ENCODE results near the gene ABHD12B. TPM values are rescaled to one million over a fixed set of nuclear protein-coding genes. Genes with fewer than 3 reads are reported as not detected.

Gene ABHD12B
- total and polyA plus RNA-seq, 2 donors (not counting 3 experiments of a cell fraction or from before 2014, with no cell fraction given), result not detected

DNA sequence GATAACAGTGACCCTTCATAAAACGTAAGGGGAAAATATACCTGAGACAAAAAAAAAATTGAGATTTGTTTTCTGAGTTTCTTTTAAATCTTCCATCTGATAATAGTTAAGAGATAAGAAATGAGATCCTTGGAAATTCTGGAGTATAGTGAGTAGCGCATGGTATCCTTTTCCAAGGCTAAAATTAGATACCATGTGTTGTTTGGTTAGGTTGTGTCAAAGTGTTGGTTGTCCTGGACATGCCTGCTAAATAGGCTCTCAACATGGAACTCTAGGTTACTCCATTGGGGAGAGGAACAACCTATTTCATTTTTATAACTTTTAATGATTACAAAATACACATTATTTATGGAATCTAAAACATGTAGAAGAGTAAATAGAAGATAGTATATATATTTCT, 57.7 kb downstream of the ABHD12B start:
- H3K4me2 ChIP-seq (ENCODE audit: insufficient read depth, low read length), result no peak overlapping the region
- DNase-seq (ENCODE audit: low read depth, low spot score) (no peak), FAIRE-seq (no peak)
- H3K4me1 ChIP-seq (ENCODE audit: control insufficient read depth, extremely low read depth, insufficient read depth, low read length), result no peaks in the 10 kb centered on the region
- H3K9me3 ChIP-seq (replicated peaks; ENCODE audit: control insufficient read depth, insufficient read depth, low read length), result no peaks in the 10 kb centered on the region
- no peak overlapping the region for H3K27ac ChIP-seq (ENCODE audit: insufficient read depth, low read depth, low read length)
- dilution Hi-C loops (cut with MboI; ENCODE audit: extremely low pct_ligation_motif_present, low sequenced_read_pairs) (no loop called here), intact Hi-C loops (cut with micrococcal nuclease) (no loop called here)
- no peak overlapping the region for H3K9ac ChIP-seq (replicated peaks; ENCODE audit: extremely low read depth, insufficient read depth, low read length)
- H3K79me2 ChIP-seq (ENCODE audit: control insufficient read depth, insufficient read depth, low read length), result no peaks in the 10 kb centered on the region
- H4K20me1 ChIP-seq (replicated peaks; ENCODE audit: control insufficient read depth, extremely low read depth, insufficient read depth, low read length), result no peaks in the 10 kb centered on the region
- no peak overlapping the region for H2AFZ ChIP-seq (ENCODE audit: low read depth, low read length)
- ChIA-PET CTCF (no interaction called here), POLR2A (no interaction called here)
- H3K9me1 ChIP-seq (replicated peaks; ENCODE audit: control insufficient read depth, extremely low read depth, insufficient read depth, low read length), result no peaks in the 10 kb centered on the region
- no peaks in the 10 kb centered on the region for H3K27me3 ChIP-seq (ENCODE audit: control insufficient read depth in 2 of 2, insufficient read depth in 2 of 2, low read length in 2 of 2)
- peaks cover 0 to 4% of the 10 kb centered on the region in 2 experiments for H3K36me3 ChIP-seq (ENCODE audit: control insufficient read depth in 2 of 2, extremely low read depth in 1 of 2, insufficient read depth in 2 of 2, low read length in 2 of 2)
- no TSS peak for BruUV-seq (replicated peaks)
- no peak for TF ChIP-seq GATA2 (IDR thresholded peaks at IDR 0.05; ENCODE audit: insufficient read depth, insufficient read length, low read depth, low read length)
- no peak for TF ChIP-seq EZH2 (IDR thresholded peaks at IDR 0.05; ENCODE audit: borderline replicate concordance, low read depth, low read length, severe bottlenecking)
- TF ChIP-seq, protein P1, sequence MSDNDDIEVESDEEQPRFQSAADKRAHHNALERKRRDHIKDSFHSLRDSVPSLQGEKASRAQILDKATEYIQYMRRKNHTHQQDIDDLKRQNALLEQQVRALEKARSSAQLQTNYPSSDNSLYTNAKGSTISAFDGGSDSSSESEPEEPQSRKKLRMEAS (IDR thresholded peaks at IDR 0.05; ENCODE audit: insufficient read depth, insufficient read length), result no peak
- no peak for TF ChIP-seq MYC (IDR thresholded peaks at IDR 0.05; ENCODE audit: low read depth, low read length)
- no peak for TF ChIP-seq FOS (IDR thresholded peaks at IDR 0.05; ENCODE audit: borderline replicate concordance, insufficient read depth, low read length)
- no peak for TF ChIP-seq JUN (IDR thresholded peaks at IDR 0.05; ENCODE audit: borderline replicate concordance, insufficient read depth, insufficient read length, low read depth)
- TF ChIP-seq POLR2AphosphoS5 (IDR thresholded peaks at IDR 0.05; ENCODE audit: insufficient read depth, low read depth, low read length), result no peak
- TF ChIP-seq, protein P2, sequence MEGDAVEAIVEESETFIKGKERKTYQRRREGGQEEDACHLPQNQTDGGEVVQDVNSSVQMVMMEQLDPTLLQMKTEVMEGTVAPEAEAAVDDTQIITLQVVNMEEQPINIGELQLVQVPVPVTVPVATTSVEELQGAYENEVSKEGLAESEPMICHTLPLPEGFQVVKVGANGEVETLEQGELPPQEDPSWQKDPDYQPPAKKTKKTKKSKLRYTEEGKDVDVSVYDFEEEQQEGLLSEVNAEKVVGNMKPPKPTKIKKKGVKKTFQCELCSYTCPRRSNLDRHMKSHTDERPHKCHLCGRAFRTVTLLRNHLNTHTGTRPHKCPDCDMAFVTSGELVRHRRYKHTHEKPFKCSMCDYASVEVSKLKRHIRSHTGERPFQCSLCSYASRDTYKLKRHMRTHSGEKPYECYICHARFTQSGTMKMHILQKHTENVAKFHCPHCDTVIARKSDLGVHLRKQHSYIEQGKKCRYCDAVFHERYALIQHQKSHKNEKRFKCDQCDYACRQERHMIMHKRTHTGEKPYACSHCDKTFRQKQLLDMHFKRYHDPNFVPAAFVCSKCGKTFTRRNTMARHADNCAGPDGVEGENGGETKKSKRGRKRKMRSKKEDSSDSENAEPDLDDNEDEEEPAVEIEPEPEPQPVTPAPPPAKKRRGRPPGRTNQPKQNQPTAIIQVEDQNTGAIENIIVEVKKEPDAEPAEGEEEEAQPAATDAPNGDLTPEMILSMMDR (IDR thresholded peaks at IDR 0.05; ENCODE audit: extremely low read depth in 1 of 2, insufficient read depth in 1 of 2, low read depth in 1 of 2, low read length in 2 of 2), result no peak
- TF ChIP-seq POLR2A (IDR thresholded peaks at IDR 0.05; ENCODE audit: low read depth, low read length), result no peak
- H3K4me3 ChIP-seq (replicated peaks in 1 of 3; ENCODE audit: insufficient read depth in 1 of 3, low read depth in 1 of 3, low read length in 3 of 3), result no peak overlapping the region
